Measurements from ENCODE around the gene PWP2. TPM values are rescaled to one million over a fixed set of nuclear protein-coding genes. Genes with fewer than 3 reads are reported as not detected.
"Not testable (repeated sequence)": the region's sequence is repeated elsewhere in the genome, so short reads cannot be mapped to it uniquely, and the experiment has no call there.

Gene PWP2
- total RNA-seq, 2 donors from 2014 or later: 10.9 to 13.0 TPM

DNA sequence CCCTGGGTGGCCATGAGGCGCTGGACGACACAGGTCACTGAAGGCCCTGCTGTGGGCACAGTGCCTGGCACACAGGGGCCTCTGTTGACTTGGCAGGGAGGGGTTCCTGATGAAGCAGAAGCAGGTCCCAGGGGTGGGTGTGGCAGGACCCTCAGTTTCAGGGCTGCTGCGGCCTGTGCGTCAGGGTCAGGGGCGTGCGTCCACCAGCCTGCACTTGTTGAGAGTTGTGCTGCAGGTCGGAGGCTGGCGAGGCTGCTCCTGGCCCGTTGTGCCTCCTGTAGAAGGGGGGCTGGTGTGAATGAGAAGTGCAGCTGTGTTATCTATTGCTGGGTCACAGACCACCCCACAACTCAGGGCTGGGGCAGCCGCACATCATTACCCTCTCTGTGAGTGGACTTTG lies 35.3 kb downstream of the PWP2 start:
- not testable (repeated sequence) for ATAC-seq (ENCODE audit: insufficient number of reproducible peaks, low FRiP score, low read depth); H3K36me3 ChIP-seq; DNase-seq (ENCODE audit: low spot score); H3K9me3 ChIP-seq; H3K4me1 ChIP-seq (ENCODE audit: control insufficient read depth in 1 of 2, low read depth in 2 of 2); H3K4me3 ChIP-seq; H3K27me3 ChIP-seq (replicated peaks; ENCODE audit: insufficient read depth); H3K27ac ChIP-seq

DNA sequence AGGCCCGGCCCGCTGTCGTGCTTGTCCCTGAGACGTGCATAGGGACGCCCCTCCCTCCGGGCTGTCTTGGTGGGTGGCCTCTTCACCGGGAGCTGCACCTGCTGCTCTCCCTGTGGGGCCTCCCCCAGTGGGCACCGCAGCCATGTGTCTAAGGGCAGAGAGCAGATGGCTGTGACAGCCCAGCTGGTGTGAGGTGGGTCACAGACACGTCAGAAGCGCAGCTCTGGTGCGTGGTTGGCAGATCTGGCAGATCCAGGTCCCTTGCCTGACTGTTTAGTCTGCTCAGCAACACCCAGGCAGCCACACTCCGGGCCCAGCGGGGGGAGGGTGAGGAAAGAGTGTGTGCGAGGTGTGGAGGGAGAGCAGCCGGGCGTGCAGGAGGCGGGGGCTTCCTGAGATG lies 36.2 kb downstream of the PWP2 start:
- not testable (repeated sequence) for H3K4me3 ChIP-seq; H3K27me3 ChIP-seq (replicated peaks; ENCODE audit: insufficient read depth); ATAC-seq (ENCODE audit: insufficient number of reproducible peaks, low FRiP score, low read depth); H3K27ac ChIP-seq; H3K4me1 ChIP-seq (ENCODE audit: control insufficient read depth in 1 of 2, low read depth in 2 of 2); DNase-seq (ENCODE audit: low spot score); H3K36me3 ChIP-seq; H3K9me3 ChIP-seq

DNA sequence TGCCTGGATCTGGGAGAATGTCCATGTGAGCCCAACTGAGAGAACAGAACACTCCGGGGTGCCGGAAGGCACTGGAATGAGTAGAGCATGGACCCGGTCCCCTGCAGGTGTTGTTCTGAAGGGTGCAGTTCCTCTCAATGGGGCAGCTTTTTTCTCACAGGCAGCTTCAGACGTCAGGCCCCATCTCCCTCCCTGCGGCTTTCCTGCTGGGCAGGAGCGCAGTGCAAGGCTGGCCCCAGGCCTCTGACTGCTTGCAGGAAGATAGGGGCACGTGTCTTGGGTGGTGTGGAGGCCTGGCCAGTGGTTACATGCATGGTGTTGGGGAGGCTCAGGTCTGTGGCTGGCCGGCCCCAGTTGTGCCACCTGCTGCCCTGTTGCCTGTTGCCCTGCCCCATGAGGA lies 36.8 kb downstream of the PWP2 start:
- H3K4me3 ChIP-seq; ATAC-seq (ENCODE audit: insufficient number of reproducible peaks, low FRiP score, low read depth); H3K27ac ChIP-seq; DNase-seq (ENCODE audit: low spot score); H3K4me1 ChIP-seq (ENCODE audit: control insufficient read depth in 1 of 2, low read depth in 2 of 2); H3K9me3 ChIP-seq; H3K36me3 ChIP-seq; H3K27me3 ChIP-seq (replicated peaks; ENCODE audit: insufficient read depth): not testable (repeated sequence)

DNA sequence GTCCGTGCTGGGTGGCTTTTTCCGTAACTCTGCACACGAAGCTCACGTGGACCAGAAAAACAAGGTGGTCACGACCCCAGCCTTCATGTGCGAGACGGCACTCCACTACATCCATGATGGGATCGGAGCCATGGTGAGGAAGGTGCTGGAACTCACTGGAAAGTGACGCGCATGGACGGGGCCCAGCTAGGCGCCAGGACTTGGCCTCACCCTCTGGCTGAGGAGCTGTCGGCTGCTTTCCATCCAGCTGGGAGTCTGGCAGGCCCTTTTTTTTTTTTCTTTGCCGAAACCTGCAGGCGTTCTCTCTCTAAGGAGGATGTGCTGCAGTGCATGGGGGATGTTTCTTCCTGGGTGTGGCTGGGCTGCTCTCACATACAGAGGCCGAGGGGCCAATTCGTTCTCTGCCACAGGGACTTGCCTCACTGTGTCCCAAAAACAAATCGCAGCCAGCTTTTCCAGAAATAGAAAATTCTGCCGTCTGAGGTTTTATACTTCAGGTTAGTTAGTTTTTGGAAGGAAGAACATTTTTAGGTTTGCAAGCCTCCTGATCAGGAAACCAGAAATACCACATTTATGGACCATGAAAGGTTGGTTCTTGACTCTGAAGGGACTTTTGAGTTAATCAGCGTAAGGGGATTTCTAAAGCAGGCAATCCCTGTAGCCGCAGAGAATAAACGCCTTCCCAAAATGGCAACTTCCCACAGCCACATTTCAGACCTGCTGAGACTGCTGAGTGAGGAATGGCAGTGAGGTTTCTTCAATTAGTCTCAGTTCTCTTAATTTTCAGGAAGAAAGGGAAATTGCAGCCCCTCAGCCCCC lies 37.8 kb downstream of the PWP2 start:
- not testable (repeated sequence) for H3K4me1 ChIP-seq (ENCODE audit: control insufficient read depth in 1 of 2, low read depth in 2 of 2); DNase-seq (ENCODE audit: low spot score); H3K36me3 ChIP-seq; ATAC-seq (ENCODE audit: insufficient number of reproducible peaks, low FRiP score, low read depth); H3K27ac ChIP-seq; H3K9me3 ChIP-seq; H3K4me3 ChIP-seq; H3K27me3 ChIP-seq (replicated peaks; ENCODE audit: insufficient read depth)

DNA sequence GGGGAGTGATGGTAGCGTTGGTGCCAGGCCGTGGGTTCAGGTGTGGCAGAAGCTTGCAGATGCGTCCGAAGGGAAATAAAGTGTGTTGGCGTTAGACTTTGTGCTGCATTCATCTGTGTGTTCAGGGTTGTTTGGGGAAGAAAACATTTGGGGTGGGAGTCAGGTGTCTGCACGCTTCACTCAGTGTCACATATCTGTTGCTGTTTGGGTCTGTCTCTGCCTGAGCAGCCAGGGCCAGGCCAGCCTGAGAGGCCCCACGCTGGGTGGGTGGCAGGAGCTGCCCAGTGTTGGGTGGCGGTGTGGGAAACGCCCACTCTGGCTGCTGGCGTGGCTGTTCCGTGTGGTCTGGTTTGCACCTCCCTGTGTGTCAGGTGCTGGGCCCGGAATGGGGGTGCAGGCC lies 38.4 kb downstream of the PWP2 start:
- H3K4me1 ChIP-seq (ENCODE audit: control insufficient read depth in 1 of 2, low read depth in 2 of 2); H3K27ac ChIP-seq; H3K36me3 ChIP-seq; H3K4me3 ChIP-seq; H3K27me3 ChIP-seq (replicated peaks; ENCODE audit: insufficient read depth); ATAC-seq (ENCODE audit: insufficient number of reproducible peaks, low FRiP score, low read depth); H3K9me3 ChIP-seq; DNase-seq (ENCODE audit: low spot score): not testable (repeated sequence)

DNA sequence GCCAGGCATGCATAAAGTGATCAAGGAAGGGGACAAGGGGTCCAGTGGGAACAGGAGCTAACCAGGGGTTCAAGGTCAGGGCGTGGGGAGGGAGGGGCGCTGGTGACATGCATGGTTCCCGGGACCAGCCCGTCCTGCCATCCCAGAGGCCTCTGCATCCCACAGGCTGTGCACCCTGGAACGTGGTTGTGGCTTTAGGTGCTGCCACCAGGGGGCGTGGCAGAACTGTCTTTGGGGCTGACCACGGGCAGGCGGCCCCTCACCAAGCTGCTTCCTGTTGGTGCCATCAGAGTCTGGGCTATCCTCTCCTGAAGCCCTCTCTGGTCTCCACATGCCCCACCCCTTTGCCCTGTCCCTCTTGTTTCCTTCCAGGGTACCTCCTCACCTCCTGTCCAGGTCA lies 39.9 kb downstream of the PWP2 start:
- DNase-seq (ENCODE audit: low spot score); H3K27ac ChIP-seq; H3K36me3 ChIP-seq; ATAC-seq (ENCODE audit: insufficient number of reproducible peaks, low FRiP score, low read depth); H3K4me1 ChIP-seq (ENCODE audit: control insufficient read depth in 1 of 2, low read depth in 2 of 2); H3K27me3 ChIP-seq (replicated peaks; ENCODE audit: insufficient read depth); H3K9me3 ChIP-seq; H3K4me3 ChIP-seq: not testable (repeated sequence)

DNA sequence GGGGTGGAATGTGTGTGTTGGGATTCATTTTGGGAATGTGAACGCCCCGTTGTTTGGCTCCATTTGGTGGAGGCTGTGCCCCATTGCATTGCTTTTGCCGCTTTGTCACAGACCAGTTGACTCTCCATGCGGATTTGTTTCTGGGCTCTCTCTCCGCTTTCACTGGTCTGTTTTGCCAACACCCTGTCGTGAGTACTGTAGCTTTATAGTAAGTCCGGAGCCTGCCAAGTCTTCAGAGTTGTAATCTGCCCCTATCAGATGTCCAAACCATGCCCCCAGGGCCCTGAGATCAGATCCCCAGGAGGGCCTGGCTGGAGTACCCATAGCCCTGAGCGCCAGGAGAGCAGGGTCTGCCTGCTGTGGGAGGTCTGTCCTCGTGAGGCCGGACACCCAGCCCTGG lies 43.1 kb downstream of the PWP2 start:
- H3K27ac ChIP-seq; H3K4me1 ChIP-seq (ENCODE audit: control insufficient read depth in 1 of 2, low read depth in 2 of 2); DNase-seq (ENCODE audit: low spot score); H3K4me3 ChIP-seq; H3K36me3 ChIP-seq; H3K9me3 ChIP-seq; ATAC-seq (ENCODE audit: insufficient number of reproducible peaks, low FRiP score, low read depth); H3K27me3 ChIP-seq (replicated peaks; ENCODE audit: insufficient read depth): not testable (repeated sequence)

DNA sequence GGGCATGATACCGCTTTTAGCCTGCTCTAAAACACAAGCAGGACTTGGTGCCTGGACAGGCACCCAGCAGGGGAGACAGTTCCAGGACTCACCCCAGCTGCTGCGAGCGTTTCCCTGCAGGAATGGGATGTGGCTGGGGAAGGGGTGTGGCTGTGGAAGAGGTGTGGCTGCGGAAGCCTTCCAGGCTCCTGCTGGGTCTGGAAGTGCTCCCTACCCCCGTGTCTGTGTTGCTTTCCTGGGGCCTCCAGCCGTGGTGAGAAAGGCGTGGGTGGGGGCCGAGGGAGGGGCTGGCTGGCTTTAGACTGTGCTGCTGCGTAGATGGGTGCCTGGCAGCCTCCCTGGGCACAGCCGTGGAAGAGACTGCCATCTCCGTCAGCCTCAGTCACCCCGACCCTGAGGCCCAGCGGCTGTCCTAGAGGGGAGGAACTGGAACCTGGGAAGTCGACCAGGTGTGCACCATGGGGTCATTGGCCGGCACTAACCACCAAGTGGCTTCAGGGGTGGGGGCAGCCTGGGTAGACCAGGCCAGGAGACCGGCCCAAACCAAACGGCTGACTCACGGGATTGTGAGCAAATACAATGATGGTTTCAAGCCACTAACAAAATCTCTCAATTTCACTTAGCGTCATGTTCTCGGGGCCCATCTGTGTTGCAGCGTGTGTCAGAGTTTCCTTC lies 46.2 kb downstream of the PWP2 start:
- not testable (repeated sequence) for H3K4me3 ChIP-seq; H3K27me3 ChIP-seq (replicated peaks; ENCODE audit: insufficient read depth); H3K27ac ChIP-seq; ATAC-seq (ENCODE audit: insufficient number of reproducible peaks, low FRiP score, low read depth); H3K36me3 ChIP-seq; H3K4me1 ChIP-seq (ENCODE audit: control insufficient read depth in 1 of 2, low read depth in 2 of 2); H3K9me3 ChIP-seq; DNase-seq (ENCODE audit: low spot score)

DNA sequence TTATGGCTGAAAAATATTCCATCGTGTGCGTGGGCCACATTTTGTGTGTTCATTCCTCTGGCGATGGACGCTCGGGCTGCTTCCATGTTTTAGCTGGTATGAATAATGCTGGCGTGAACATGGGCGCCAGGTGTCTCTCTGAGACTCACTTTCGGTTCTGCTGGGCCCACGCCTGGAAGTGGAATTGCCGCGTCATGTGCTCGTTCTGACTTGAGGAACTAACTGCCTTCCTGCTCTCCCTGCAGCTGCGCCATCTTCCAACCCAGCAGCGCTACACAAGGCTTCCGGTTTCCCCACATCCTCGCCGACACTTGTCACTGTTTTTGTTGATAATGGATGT lies 46.7 kb downstream of the PWP2 start:
- not testable (repeated sequence) for H3K27ac ChIP-seq; H3K4me3 ChIP-seq; H3K27me3 ChIP-seq (replicated peaks; ENCODE audit: insufficient read depth); ATAC-seq (ENCODE audit: insufficient number of reproducible peaks, low FRiP score, low read depth); H3K36me3 ChIP-seq; H3K4me1 ChIP-seq (ENCODE audit: control insufficient read depth in 1 of 2, low read depth in 2 of 2); DNase-seq (ENCODE audit: low spot score); H3K9me3 ChIP-seq

DNA sequence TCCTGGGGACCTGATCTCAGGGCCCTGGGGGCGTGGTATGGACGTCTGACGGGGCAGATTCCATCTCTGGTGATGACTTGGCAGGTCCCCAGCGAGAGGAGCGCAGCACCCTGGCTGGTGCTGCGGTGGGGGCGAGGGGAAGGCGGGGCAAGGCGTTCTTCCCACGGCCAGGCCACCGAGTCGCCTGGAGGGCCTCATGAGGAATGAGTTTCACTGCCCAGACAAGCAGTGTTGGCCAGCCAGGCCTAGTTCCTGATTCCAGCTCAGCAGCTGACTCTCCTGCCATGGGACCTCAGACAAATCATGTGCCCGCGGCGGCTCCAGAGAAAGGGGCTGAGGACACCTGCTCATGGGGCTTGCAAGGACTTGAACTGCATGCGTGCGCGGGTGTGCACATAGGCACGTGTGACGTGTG lies 47.6 kb downstream of the PWP2 start:
- not testable (repeated sequence) for H3K4me1 ChIP-seq (ENCODE audit: control insufficient read depth in 1 of 2, low read depth in 2 of 2); H3K4me3 ChIP-seq; H3K27ac ChIP-seq; H3K27me3 ChIP-seq (replicated peaks; ENCODE audit: insufficient read depth); DNase-seq (ENCODE audit: low spot score); H3K36me3 ChIP-seq; H3K9me3 ChIP-seq
- peak; percentile 40 for ATAC-seq (ENCODE audit: insufficient number of reproducible peaks, low FRiP score, low read depth)

DNA sequence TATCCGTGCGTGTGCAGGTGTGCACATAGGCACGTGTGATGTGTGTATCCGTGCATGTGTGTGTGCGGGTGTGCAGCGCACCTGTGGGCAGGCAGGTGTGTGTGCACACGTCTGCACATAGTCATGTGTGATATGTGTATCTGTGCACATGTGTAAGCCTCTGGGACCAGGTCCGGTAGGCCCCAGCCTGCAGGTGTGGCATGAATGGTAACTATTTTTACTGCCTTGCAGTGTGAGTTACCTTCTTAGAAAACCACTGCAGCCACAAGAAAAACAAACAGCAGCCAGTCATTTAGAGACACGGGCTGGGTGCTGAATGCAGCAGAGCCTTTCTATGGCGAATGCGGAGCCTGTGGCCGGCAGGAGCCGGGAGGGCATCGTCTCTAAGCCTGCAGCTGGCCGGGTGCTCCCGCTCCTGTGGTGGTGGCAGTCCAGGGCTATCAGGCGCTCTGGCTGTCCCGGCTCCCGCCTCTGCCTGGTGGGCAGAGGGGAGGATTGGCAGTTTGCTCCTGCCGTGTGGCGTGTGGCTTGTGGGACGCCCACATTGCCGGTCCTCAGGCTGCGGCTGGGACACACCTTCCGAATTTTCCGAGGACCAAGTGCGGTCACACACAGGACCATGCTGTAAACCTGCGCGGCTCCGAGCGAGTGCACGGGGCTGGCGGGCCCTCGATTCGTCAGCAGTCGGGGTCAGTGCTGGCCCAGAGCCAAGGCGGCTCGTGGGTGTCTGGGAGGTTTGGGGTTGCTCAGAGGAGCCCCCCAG lies 48.2 kb downstream of the PWP2 start:
- DNase-seq (ENCODE audit: low spot score); H3K36me3 ChIP-seq; H3K4me3 ChIP-seq; ATAC-seq (ENCODE audit: insufficient number of reproducible peaks, low FRiP score, low read depth); H3K27ac ChIP-seq; H3K27me3 ChIP-seq (replicated peaks; ENCODE audit: insufficient read depth); H3K4me1 ChIP-seq (ENCODE audit: control insufficient read depth in 1 of 2, low read depth in 2 of 2); H3K9me3 ChIP-seq: not testable (repeated sequence)

DNA sequence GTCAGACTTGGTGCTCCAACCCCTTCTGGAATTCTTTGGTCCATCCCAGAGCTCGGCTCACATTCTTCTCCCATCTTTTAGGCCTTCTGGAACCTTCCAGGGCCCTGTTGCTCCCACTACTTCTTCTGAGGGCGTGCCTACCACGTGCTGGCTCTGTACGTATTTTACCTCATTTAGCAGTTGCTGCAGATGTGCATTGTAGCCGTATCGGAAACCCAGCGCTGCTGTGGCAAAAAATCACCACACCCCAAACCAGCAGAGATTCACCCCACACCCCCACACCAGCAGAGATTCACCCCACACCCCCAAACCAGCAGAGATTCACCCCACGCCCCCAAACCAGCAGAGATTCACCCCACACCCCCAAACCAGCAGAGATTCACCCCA lies 48.8 kb downstream of the PWP2 start:
- not testable (repeated sequence) for H3K36me3 ChIP-seq; ATAC-seq (ENCODE audit: insufficient number of reproducible peaks, low FRiP score, low read depth); H3K4me1 ChIP-seq (ENCODE audit: control insufficient read depth in 1 of 2, low read depth in 2 of 2); H3K9me3 ChIP-seq; H3K4me3 ChIP-seq; H3K27me3 ChIP-seq (replicated peaks; ENCODE audit: insufficient read depth); H3K27ac ChIP-seq; DNase-seq (ENCODE audit: low spot score)
